GM18511 (cell line): Measurements from ENCODE around the gene GTPBP10.
"Not testable (repeated sequence)": the region's sequence is repeated elsewhere in the genome, so short reads cannot be mapped to it uniquely, and the experiment has no call there.

Source experiments
- ATAC-seq: cut with Tn5 transposase; IDR thresholded peaks from one replicate; pipeline ENCODE4 v1.9.1; 2021; ENCODE audit warnings: mild to moderate bottlenecking, moderate library complexity; ENCODE audit not compliant: unreplicated experiment

GTPBP10 gene

GRCh38 chr7:90350032-90350431, 3.5 kb downstream of the GTPBP10 start:
- not testable (repeated sequence) for ATAC-seq

- no peak for ATAC-seq
Observed at GRCh38 chr7:90351987-90352386, 5.5 kb downstream of the GTPBP10 start.

GRCh38 chr7:90383422-90383821, 36.9 kb downstream of the GTPBP10 start:
- ATAC-seq, result no peak

GRCh38 chr7:90383861-90384260, 37.3 kb downstream of the GTPBP10 start:
- no peak for ATAC-seq

- ATAC-seq, result no peak
Observed at GRCh38 chr7:90384433-90384832, 37.9 kb downstream of the GTPBP10 start.

- no peak for ATAC-seq
Observed at GRCh38 chr7:90387470-90388240, 41.1 kb downstream of the GTPBP10 start.

GRCh38 chr7:90390926-90391325, 44.4 kb downstream of the GTPBP10 start:
- ATAC-seq, result no peak

GRCh38 chr7:90391488-90391887, 45.0 kb downstream of the GTPBP10 start:
- ATAC-seq, result no peak

GRCh38 chr7:90396420-90396819, 49.9 kb downstream of the GTPBP10 start:
- ATAC-seq, result no peak

- ATAC-seq, result no peak
Observed at GRCh38 chr7:90401989-90402388, 55.5 kb downstream of the GTPBP10 start.

- no peak for ATAC-seq
Observed at GRCh38 chr7:90402785-90403173, 56.3 kb downstream of the GTPBP10 start.

GRCh38 chr7:90403174-90404113, 56.9 kb downstream of the GTPBP10 start, which contains the start of gene CLDN12:
Gene CLDN12 (plus strand): TSS chr7:90403461. CDS start chr7:90412677, 9,216 bp downstream.
- peak; percentile 95 for ATAC-seq

GRCh38 chr7:90404777-90405176, 58.3 kb downstream of the GTPBP10 start:
- ATAC-seq, result no peak

- no peak for ATAC-seq
Observed at GRCh38 chr7:90407484-90407821, 60.9 kb downstream of the GTPBP10 start.

- ATAC-seq, result no peak
Observed at GRCh38 chr7:90408142-90408541, 61.6 kb downstream of the GTPBP10 start.

GRCh38 chr7:90409667-90410066, 63.2 kb downstream of the GTPBP10 start:
- ATAC-seq, result no peak

GRCh38 chr7:90411510-90411909, 65.0 kb downstream of the GTPBP10 start:
- no peak for ATAC-seq

- peak; percentile 69 for ATAC-seq
Observed at GRCh38 chr7:90412458-90413184, 66.1 kb downstream of the GTPBP10 start.

- ATAC-seq, result no peak
Observed at GRCh38 chr7:90413185-90413528, 66.6 kb downstream of the GTPBP10 start.

GRCh38 chr7:90421651-90422050, 75.1 kb downstream of the GTPBP10 start:
- ATAC-seq, result no peak

- peak; percentile 91 for ATAC-seq
Observed at GRCh38 chr7:90424720-90425119, 78.2 kb downstream of the GTPBP10 start.
